Measurements from ENCODE around the gene CACNA1D.

DNA sequence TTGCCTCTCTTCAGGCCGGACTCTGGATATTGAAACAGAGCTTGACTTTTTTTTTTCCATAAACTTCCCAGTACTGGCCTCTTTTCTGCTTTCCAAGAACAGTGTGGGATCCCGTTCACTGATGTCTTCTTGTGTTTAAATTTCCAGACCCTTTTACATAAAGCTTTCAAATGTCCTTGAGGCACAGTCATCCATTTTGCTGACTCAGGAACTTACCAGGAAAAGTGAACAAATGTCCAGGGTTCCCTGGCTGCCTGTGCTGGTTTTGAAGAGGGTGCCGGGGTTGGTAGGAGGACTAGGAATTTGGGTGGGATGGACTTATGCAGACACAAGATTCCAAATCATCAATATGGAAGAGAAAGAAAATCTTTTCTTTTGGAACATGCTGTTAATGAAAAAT lies 283.7 kb downstream of the CACNA1D start:
- TF ChIP-seq, protein P1, sequence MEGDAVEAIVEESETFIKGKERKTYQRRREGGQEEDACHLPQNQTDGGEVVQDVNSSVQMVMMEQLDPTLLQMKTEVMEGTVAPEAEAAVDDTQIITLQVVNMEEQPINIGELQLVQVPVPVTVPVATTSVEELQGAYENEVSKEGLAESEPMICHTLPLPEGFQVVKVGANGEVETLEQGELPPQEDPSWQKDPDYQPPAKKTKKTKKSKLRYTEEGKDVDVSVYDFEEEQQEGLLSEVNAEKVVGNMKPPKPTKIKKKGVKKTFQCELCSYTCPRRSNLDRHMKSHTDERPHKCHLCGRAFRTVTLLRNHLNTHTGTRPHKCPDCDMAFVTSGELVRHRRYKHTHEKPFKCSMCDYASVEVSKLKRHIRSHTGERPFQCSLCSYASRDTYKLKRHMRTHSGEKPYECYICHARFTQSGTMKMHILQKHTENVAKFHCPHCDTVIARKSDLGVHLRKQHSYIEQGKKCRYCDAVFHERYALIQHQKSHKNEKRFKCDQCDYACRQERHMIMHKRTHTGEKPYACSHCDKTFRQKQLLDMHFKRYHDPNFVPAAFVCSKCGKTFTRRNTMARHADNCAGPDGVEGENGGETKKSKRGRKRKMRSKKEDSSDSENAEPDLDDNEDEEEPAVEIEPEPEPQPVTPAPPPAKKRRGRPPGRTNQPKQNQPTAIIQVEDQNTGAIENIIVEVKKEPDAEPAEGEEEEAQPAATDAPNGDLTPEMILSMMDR (IDR thresholded peaks at IDR 0.05; ENCODE audit: insufficient read depth, low read length, poor library complexity, severe bottlenecking) = no peak
- no peak for TF ChIP-seq EZH2phosphoT487 (conservative IDR thresholded peaks at IDR 0.05; ENCODE audit: low read length)

Data from SU-DHL-6 (cell line).